HL-60/S4 (cell line): Measurements from ENCODE around the gene RRN3.
"Not testable (repeated sequence)": the region's sequence is repeated elsewhere in the genome, so short reads cannot be mapped to it uniquely, and the experiment has no call there.

Experiments
- in situ Hi-C: fragments of 300-500 bp; cut with MboI; formaldehyde crosslinking; loops from 2 replicates; pipeline ENCODE4 v1.14.3; 2022; ENCODE audit warnings: low sequenced_read_pairs

RRN3 gene, protein sequence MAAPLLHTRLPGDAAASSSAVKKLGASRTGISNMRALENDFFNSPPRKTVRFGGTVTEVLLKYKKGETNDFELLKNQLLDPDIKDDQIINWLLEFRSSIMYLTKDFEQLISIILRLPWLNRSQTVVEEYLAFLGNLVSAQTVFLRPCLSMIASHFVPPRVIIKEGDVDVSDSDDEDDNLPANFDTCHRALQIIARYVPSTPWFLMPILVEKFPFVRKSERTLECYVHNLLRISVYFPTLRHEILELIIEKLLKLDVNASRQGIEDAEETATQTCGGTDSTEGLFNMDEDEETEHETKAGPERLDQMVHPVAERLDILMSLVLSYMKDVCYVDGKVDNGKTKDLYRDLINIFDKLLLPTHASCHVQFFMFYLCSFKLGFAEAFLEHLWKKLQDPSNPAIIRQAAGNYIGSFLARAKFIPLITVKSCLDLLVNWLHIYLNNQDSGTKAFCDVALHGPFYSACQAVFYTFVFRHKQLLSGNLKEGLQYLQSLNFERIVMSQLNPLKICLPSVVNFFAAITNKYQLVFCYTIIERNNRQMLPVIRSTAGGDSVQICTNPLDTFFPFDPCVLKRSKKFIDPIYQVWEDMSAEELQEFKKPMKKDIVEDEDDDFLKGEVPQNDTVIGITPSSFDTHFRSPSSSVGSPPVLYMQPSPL

DNA sequence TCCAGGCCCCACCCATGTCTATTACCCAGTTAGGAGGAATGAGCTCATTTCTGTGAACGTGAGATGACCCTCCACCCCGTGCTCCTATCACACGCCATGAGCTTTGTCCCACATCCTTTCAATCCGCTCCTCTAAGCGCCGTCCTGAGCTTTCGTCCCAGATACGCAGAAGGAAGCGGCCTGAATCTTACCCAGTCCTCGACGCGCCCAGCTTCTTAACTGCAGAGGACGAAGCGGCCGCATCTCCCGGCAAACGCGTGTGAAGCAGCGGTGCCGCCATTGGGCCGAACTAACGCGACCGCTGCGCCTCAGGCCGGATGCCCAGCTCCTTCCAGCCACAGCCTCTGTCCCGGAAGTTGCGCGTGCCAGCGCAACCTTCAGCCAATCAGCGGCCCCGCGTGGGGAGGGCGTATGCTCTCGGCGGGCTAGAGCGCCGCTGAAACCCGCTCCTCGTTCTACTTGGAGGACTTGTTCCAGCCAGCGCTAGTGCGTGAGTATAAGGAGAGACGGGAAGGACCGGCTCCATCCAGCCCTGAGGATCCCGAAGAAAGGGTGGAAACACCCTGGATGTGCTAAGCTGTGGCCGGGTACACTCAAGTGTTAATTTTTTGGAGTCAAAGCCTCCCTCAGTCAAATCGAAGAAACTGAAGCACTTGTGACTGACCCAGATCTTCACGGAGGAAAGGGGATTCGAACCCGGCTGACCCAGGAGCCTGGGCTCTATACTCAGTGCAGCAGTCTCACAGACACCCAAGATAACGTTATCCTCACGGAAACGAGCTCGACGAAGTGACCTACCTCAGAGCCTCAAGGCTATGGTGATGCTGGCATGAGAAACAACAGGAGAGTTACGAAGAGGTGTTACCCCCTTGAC lies at the start of gene RRN3:
Gene RRN3 (minus strand): TSS at position 318 of the 873 bp plus-strand sequence. CDS start 39 bp downstream, at position 279.
- in situ Hi-C loops = not testable (repeated sequence)

DNA sequence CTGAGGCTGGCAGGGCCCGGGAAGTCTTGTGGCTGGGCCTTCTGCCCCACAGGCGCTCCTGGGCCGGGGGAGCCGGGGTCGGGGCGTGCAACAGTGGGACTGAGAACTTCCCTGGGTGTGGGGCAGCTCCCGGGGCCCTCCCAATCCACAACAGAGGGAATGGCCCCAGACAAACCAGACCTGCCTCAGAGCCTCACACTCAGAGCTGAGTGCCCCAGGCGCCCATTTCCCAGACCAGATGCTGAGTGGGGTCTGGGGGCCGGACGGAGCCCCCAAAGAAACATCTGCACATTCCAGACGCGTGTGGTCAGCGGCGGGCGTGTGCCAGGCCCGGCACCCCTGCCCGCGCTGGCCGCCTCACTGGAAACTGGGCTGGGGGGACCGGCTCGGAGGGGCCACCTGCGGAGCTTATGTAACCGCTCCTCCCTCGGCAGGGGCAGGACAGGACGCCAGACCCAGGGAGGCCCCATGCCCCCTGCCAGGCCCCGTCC lies 49.6 kb upstream of the RRN3 start:
- in situ Hi-C loops = not testable (repeated sequence)

DNA sequence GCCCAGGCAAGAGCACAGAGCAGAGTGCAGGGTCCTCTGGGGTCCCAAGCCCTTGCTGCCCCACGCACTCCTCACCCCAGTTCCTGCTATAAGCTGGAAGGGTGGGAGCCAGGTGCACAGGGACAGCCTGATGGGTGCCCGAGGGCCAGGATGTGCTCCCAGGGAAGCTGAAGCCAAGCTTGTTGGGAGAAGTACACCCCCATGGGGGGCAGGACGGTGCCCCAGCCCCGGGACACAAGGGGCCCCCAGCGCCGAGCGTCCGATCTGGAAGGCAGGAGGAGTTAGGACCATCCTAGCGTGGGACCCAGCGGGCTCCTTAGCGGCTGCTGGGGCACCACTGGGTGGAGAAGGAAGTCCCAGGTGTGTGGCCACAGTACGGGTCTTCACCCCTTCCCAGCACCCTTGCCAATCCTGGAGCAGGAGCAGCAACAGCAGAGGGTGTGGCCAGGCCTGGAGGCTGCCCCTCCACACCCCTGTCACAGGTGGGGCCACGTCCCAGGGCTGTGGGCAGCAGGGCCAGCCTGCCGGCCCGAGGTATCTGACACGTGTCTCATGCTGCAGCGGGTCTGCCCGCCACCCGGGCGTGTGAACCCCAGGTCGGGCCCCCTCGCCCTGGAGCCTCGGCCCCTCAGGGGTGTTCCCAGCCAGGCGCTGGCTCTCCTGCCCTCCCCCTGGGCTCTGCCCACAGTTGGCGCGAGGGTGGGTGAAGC lies 49.0 kb upstream of the RRN3 start:
- in situ Hi-C loops = not testable (repeated sequence)

DNA sequence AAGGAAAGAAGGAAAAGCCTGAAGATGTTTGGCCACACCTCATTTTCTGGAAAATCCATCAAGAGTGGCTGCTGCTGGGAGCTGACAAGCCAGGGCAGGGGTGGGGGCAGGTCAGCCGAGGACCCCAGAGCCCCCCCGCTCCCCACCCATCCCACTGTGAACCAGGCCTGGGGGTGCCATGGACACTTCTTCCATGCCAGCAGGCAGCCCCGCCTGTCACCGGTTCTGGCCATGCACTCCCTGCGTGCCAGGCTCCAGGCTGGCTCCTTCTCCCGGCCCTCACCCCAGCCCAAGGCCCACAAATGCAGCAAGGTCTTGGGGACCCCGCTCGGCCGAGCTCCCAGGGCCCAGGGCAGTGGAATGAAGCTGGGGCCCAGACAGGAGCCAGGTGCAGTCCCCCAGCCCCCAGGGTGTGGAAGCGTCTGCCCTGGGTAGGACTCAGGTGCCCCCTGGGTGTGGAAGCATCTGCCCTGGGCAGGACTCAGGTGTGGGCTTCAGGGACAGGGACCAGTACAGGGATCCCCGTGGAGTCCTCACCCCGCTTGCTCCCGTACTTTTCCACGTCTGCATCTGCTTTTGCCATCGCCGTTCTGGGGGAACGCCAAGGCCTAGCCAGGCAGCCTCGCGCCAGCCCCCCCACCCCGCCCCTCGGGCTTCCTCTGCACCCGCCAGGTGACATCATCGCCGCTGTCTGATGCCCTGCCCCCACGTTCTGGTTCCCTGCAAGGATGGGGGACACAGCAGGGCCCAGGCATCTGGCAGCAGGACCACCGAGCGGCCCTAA lies 48.2 kb upstream of the RRN3 start:
- in situ Hi-C loops = not testable (repeated sequence)

DNA sequence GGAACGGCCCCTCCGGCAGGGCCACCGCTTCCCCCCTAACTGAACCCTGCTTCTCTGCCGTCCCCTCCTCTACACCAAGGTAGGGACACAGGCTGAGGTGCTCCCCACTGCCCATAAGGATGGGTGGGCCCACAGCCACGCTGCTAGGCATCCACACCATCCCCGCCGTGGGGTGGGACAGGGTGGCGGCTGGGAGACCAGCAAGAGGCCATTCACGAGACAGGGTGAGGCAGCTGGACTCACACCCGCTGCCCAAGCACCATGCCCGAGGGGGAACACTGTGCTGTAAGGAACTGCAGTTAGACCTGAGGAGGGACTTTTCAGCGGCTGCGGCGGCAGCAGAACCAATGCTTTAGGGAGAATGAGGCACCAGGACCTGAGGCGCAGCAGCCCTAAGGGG lies 47.5 kb upstream of the RRN3 start:
- in situ Hi-C loops = no loop called here

DNA sequence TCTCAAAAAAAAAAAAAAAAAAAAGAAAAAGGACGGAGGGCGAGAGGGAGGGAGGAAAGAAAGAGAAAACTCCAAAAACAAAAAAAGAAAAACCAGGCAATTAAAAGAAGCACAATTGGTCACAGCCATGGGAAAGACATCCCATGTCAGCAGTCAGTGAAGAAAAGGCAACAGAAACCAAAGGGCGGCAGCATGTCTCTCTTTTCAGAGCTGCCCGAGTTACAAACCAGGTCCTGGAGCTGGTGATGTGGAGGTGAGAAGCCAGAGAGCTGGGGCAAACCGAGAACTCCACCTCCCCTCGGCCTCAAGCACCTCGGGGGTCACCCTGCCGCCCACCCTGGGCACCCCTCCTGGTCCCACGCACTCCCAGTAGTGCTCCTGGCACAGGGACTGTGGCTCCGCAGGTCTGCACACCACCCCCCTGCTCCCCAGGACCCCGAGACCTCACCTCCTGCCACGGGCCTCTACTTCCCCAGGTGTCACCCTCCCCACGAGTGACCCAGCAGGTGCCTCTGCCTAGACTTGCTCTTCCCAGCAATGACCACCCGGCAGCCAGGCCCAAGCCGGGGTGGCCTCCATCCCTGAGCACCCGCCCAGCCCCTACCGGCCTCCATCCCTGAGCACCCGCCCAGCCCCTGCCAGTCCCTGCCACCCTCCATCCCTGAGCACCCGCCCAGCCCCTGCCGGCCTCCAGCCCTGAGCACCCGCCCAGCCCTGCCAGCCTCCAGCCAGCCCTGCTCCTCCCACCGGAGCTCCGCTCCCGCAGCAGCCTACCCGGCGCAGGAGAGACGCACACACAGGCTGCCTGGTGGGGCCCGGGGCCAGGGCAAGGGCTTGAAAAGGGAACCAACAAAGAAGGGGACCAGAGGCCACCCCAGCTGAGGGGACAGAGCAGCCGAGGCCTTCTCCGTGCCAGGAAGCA lies 46.6 kb upstream of the RRN3 start:
- in situ Hi-C loops = not testable (repeated sequence)

DNA sequence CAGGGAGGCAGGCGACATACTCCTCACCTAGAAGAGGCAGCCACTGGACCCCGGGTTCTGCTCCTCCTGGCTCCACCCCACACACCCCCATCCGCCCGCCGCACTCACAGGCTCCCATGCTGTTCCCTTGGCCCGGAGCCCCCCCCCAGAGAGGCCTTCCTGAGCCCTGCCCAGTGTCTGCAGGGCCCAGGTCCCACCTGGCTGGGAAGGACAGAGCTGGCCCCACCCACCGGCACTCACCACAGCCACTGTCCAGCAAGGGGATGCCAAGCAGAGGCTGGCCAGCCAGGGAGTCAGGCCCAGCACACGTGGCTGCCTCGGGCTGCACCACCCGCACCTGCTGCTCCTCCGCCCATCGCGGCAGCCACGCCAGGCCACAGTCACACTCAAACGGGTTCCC lies 43.4 kb upstream of the RRN3 start:
- in situ Hi-C loops = not testable (repeated sequence)

DNA sequence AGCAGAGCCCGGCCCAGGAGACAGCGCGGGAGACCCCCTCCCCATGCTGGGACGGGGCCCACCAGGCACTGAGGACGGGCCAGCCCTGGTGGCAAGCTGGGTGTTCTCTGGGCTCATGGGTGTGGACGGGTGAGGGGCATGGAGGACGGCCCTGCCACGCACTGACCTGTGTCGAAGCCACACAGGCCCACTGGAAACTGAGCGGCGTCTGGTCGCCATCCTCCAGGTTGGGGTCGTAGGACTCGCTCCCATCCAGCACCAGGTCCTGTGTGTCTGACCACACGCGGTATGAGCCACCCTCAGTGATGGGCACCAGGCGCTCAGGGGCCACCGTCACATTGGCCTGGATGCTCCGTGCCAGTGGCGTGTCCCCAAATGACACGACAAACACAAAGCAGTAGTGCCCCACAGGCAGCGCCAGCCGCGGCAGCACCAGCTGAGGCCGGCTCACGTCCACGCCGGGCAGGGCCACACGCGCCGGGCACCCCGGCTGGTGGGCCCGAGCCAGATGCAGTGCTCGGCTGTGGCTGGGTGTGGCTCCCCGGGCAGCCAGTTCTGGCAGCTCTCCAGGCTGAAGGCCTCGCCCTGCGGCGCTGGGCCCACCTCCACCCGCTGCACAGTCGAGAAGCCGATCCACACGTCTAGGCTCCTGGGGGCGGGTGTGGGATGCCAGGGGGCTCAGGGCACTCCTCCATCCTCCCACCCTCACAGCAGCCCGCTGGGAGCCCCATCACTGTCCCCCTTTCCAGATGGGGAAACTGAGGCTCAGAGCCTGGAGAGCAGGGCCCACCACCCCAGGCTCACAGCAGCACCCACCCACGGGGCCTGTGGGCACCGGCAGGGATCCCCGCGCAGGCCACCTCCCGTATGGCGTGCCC lies 41.6 kb upstream of the RRN3 start:
- in situ Hi-C loops = not testable (repeated sequence)

DNA sequence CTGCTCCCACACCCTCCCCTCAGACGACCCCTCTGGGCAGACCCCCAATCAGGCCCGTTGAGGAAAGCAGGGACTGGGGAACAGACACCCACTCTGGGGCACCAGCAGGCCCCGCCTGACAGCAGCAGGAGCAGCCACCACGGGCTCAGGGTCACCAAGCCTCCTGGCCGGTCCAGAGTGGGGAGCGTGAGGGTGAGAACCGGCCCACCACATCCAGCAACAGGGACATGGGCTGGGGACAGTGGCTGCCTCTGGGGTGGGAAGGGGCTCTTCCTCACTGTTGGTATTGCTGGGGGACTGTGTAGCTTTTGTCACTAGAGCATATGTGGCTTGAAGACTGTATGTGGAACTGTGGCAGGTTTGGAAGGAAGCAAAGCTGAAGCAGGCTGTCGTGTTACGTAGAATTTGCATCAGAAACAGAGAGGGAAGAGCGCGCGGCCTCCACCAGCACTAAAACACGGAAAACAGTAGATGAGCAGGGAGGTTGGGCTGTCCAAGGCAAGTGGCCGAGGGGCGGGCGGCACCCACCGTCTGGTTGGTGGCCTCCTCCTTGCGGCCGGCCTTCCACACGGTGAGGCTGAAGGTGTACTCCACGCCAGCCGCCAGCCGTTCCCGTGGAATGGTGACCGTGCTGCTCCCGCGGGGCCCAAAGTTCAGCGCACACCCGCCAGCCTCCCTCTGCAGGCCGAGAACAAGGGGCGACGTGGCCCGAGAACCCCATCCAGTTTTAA lies 40.8 kb upstream of the RRN3 start:
- in situ Hi-C loops = not testable (repeated sequence)

DNA sequence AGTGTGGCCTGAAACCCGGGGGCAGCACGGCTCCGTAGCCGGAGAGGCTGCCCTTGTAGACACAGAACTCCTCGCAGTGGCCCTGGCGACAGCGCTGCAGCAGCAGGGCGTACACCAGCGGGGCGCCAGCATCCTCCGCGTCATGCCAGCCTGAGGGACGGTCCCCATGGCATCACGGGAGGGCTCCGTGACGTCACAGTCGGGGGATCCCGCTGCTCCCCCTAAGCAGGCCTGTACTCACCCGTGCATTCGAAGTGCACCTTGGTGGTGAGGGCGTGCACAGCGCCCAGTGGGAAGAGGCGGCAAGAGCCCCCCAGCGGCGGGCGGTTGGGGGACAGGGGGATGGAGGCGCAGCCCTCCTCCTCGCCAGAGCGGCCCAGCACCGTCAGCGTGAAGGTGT lies 39.5 kb upstream of the RRN3 start:
- in situ Hi-C loops = not testable (repeated sequence)

DNA sequence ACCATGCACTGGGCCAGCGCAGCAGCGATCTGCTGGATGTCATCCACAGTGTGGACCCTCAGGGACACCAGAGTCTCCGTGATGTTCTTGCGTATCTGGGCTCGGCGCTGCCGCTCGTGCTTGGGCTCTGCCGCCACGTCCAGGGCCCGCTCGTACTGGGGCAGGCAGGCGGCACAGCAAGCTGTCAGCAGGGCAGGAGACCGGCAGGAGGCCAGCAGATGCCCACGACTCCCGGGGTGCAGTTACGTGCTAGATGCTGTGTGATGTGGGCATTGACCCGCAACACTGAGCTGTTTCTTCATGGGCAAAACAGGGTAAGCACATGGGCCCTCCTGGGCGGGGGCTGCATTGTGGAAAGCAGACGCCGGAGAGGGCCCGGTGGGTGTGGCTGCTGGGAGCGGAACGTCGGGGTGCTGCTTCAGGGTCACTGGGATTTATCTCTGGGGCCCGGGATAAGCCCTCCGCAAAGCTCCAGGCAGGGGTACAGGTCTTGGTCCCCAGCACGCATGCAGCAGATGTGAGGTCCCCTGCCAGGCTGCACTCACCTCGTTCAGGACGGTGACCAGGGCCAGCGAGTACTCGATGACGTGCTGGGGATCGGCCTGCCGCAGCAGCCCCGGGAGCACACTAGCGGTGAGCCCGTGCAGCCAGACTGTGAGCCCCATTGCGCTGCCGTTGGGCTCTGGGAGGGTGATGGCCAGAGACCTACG lies 38.8 kb upstream of the RRN3 start:
- in situ Hi-C loops = not testable (repeated sequence)

DNA sequence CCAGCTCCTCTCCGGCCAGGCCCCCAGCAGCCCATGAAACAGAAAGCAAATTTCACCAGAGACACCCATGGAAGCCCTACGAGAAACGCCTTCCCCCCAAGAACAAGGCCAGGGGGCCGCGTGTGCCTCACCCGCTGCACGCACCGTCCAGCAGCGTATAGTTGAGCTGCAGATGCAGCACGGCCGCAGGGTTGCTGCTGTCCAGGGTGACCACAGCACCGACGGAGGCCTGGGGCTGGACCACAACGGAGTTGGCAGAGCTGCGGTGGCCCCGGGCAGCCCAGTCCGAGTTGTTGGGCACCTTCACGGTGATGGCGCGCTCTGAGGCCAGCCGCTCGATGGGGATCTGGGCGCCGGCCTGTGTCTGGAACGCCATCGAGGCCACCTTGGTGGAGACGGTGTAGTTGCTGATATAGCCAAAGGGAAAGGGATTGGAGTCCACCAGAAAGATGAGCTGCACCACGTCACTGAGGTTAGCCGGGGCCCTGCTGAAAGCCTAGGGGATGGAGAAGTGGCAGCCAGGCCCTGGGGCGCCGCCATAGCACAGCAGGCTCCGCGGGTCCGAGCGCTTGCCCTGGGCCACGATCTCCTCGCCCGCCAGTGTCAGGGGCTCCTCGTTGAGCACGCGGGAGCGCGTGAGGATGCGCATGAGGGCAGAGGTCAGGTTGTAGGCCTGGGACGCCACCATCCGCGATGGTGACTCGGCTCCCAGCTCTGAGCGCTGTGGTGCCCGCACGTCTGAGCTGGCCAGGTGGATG lies 37.0 kb upstream of the RRN3 start:
- in situ Hi-C loops = not testable (repeated sequence)

DNA sequence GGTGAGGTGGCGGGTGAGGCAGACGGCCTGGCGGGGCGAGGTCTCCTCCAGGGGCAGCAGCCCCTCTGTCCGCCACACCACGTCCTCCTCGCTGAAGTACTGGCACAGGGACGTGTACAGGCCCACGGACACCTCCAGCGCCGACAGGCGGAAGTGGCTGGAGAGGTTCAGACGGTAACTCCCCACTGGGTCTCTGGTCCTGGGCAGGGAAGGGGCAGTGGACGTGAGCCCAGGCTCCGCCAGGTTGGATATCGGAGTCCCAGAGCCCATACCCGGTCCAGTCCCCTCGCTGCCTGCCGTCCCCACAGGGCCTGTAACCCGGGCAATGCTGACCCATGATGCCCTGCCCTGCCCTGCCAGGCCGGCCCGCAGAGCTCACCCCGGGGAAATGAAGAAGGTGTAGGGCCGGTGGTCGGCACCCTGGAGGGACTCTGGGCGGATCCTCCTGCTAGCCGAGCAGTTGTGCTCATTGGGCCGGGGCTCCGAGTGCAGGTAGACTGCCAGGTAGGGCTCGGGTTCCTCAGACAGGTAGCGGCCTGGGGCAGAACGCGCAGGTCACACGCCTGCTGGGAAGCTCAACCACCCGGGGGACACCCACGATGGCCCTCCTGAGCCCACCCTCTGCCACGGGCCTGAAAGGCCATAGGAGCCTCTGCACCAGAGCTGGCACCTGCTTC lies 36.3 kb upstream of the RRN3 start:
- in situ Hi-C loops = not testable (repeated sequence)

DNA sequence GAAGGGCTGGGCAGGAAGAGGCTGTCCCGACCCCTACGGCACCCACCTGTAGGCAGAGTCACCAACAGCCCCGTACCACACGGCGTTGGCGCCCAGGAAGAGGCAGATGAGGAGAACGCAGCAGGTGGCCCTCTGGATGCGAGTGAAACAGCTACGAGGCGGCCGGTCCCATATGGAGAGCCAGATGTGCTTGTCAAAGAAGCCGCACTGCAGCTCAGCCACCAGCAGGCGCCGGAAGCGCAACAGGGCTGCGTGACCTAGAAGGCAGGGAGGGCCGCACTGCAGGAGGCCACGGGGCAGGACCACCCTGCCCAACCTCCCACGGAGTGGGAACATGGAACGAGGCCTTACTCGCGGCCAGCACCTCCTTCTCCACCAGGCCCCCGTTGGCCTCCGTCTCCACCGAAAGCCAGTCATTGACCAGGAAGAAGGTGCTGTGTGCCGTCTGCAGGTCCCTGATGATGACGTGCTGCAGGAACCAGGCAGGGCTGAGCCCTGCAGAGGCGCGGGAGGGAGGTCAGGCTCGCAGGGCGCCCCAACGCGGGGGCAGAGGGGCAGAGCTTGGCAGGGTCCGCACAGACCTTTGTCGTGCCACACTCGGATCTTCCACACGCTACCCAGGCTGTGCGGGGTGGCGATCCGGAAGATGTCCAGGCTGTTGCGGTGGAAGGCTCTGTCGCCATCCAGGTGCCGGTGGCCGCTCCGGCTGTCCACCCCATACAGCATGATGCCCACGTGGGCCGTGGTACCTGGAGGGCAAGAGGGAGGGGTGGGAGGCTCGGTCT lies 33.8 kb upstream of the RRN3 start:
- in situ Hi-C loops = not testable (repeated sequence)
